HG02840 (cell line): ENCODE results near the gene AMELY.
"Not testable (repeated sequence)": the region's sequence is repeated elsewhere in the genome, so short reads cannot be mapped to it uniquely, and the experiment has no call there.

Experiments used
- ATAC-seq: cut with Tn5 transposase; IDR thresholded peaks from one replicate; pipeline ENCODE4 v1.9.1; 2021; ENCODE audit warnings: mild to moderate bottlenecking, moderate library complexity, moderate number of reproducible peaks; ENCODE audit not compliant: unreplicated experiment, low FRiP score

AMELY gene

GRCh38 chrY:6911253-6911881 is at the start of gene AMELY:
AMELY (minus strand) TSS chrY:6911752; CDS start chrY:6872608, 39,144 bp downstream.
- no peak for ATAC-seq

GRCh38 chrY:6949947-6950346 is 38.4 kb upstream of the AMELY start:
- ATAC-seq: no peak

- no peak for ATAC-seq
Measured at GRCh38 chrY:6948378-6948777, 36.8 kb upstream of the AMELY start.

GRCh38 chrY:6947695-6948094 is 36.1 kb upstream of the AMELY start:
- no peak for ATAC-seq

- no peak for ATAC-seq
Measured at GRCh38 chrY:6935497-6935896, 23.9 kb upstream of the AMELY start.

- no peak for ATAC-seq
Measured at GRCh38 chrY:6931779-6932396, 20.3 kb upstream of the AMELY start.

GRCh38 chrY:6929237-6929636 is 17.7 kb upstream of the AMELY start:
- no peak for ATAC-seq

- no peak for ATAC-seq
Measured at GRCh38 chrY:6928265-6928664, 16.7 kb upstream of the AMELY start.

GRCh38 chrY:6921061-6921460 is 9.5 kb upstream of the AMELY start:
- no peak for ATAC-seq

GRCh38 chrY:6913362-6913761 is 1.8 kb upstream of the AMELY start:
- ATAC-seq: no peak

GRCh38 chrY:6910372-6911252 is 940 bp downstream of the AMELY start, which contains the start of gene TBL1Y:
TBL1Y (plus strand) TSS chrY:6910697; CDS start chrY:7025085, 114,388 bp downstream.
- ATAC-seq: no peak

GRCh38 chrY:6909856-6910255 is 1.7 kb downstream of the AMELY start:
- no peak for ATAC-seq

GRCh38 chrY:6909118-6909521 is 2.4 kb downstream of the AMELY start:
- no peak for ATAC-seq

- not testable (repeated sequence) for ATAC-seq
Measured at GRCh38 chrY:6908021-6908420, 3.5 kb downstream of the AMELY start.

GRCh38 chrY:6907591-6907990 is 4.0 kb downstream of the AMELY start:
- no peak for ATAC-seq

GRCh38 chrY:6902116-6902515 is 9.4 kb downstream of the AMELY start:
- not testable (repeated sequence) for ATAC-seq

- ATAC-seq: no peak
Measured at GRCh38 chrY:6895236-6895635, 16.3 kb downstream of the AMELY start.

GRCh38 chrY:6894496-6894895 is 17.1 kb downstream of the AMELY start:
- ATAC-seq: no peak

GRCh38 chrY:6849384-6849783 is 62.2 kb downstream of the AMELY start:
- no peak for ATAC-seq

GRCh38 chrY:6842650-6843049 is 68.9 kb downstream of the AMELY start:
- ATAC-seq: not testable (repeated sequence)
